ENCODE measurements around the gene PLA1A.

The PLA1A gene

GRCh38 chr3:119657887-119658702 is 60.4 kb downstream of the PLA1A start:
- TF ChIP-seq CTCF (IDR thresholded peaks at IDR 0.05; ENCODE audit: low read depth, low read length): no peak

GRCh38 chr3:119658994-119659393 is 61.3 kb downstream of the PLA1A start:
- no peak overlapping the region for H3K4me3 ChIP-seq (ENCODE audit: low read depth, low read length)
- TF ChIP-seq CTCF (IDR thresholded peaks at IDR 0.05; ENCODE audit: low read depth, low read length): no peak

More at GRCh38 chr3:119657887-119658702, 60.4 kb downstream of the PLA1A start:
- H3K4me3 ChIP-seq (ENCODE audit: low read depth, low read length): no peak overlapping the region

DNA sequence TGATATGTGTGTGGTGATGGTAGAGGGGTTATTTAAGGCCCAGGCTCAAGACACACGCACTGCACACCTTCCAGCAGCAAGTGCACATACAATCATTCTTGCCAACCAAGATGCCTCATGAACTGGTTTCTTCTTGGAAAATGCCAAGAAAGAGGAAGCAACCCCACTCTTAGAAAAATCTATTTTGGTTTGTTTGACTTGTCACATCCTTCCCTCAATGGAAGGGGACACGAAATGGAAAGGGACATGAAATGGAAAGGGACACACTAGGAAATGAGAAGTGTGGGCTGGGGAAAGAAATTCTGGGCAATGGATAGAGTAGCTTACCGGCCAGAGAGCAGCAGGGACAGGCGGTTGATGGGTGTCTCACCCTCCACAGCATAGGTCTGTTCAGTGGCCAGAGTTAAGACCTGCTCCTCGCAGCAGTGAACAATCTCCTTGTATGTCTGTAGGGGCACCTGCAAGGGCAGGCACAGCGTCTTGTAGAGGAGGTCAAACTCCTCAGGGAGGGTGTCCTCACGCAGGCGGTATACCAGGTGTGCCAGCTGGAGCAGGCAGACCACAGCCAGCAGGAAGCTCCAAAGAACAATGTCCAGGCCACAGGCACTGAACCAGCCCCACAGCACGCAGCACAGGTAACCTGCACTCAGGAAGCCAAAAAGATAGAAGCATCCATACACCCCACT is 62.1 kb downstream of the PLA1A start:
- no peak overlapping the region for H3K4me3 ChIP-seq (ENCODE audit: low read depth, low read length)
- no peak for TF ChIP-seq CTCF (IDR thresholded peaks at IDR 0.05; ENCODE audit: low read depth, low read length)

DNA sequence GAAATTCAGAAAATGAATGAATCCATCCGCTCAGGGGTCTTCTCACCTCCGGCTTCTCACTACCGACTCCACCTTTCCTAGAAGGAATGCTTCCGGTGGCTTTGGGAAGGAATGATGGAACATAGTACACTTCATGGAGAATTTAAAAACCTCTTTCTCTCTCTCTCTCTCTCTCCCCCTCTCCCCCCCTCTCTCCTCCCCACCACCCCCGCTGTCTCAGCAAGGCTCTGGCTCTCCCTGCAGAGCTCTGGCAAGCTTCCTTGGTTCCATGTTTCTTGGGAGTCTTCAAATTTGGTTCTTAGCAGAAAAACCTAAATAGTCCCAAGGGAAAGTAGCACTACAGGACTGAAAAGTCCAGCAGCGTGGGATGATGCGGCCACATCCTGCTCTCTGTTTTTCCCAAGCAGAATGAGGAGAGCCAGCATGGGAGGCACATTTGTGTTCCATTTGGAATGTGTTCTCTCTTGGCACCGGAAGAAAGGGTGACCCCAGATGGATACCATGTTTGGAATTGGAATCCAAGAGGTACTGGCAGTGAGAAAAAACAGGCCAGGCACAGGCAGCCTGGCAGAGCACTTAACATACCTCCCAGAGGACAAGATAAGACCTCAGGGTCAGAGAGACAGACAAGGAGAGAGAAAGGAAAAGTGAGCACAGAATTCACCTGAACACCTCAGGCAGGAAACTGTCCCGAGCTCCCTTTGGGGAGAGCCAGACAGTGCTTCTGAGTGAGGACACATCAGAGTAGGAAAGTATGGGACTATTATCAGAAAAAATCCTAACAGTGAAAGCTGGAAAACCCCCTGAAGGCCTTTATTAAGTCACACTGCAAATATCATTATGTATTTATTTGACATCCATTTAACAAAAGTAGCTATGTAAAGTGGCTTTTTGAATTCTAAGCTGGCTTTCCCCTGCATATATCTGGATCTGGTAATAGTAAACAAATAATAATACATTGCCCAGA is 63.1 kb downstream of the PLA1A start, which contains the start of gene POPDC2:
Gene POPDC2 (minus strand): TSS at position 116 of the 967 bp plus-strand sequence. CDS start 166 bp downstream, outside the sequence.
- no peak within 1 kb of the TSS for H3K4me3 ChIP-seq (ENCODE audit: low read depth, low read length)
- TF ChIP-seq CTCF (IDR thresholded peaks at IDR 0.05; ENCODE audit: low read depth, low read length): no peak

DNA sequence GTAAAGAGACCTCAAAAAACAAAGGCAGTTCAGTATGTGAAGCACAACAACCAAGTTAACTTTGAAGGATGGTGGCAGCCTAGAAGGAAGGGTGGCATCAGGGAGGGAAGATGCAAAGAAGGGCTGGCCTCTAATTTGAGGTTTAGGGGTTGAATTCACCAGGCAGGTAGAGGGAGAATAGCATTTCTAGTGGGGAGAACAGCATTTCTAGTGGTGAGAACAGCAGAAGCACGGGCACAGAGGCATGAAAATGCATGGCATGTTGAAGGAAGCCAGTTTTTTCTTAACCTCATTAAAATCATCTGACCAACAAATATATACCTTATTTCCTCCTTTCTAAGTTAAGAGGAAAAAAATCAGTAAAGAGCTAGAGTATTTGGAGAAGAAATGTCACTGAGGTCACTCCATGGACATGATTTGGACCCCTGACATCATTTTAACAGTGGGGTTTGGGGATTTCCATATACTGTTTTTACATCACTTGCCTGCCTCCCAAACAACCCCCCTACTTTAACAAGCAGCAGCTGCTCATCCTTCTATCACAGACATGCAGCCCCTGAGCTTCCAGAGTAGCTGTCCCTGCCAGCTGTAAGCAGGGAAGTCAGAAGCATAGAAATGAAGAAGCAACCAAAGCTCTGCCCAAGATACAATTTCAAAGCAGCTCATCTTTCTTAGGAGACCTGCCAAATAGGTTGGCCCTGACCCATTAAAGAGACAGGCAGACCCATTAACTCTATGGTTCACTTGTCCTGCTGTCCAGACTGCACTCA is 65.1 kb downstream of the PLA1A start:
- TF ChIP-seq CTCF (IDR thresholded peaks at IDR 0.05; ENCODE audit: low read depth, low read length): no peak
- no peak overlapping the region for H3K4me3 ChIP-seq (ENCODE audit: low read depth, low read length)

DNA sequence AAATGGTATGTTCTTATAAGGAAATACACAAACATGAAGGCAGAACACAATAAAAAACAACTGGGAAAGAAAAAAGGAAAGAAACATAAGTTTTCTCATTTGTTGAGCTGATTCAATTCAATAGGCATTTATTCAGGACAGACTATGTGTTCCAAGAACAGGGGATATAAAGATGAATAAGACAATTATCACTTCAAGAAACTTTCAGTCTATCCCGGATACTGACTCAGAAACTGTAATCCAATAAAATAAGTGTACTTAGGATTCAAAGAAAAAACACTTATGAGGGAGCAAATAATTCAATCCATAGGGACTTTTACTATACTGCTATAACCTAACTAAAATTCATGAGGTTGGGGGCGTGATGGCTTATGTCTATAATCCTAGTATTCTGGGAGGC is 66.2 kb downstream of the PLA1A start:
- no peak for TF ChIP-seq CTCF (IDR thresholded peaks at IDR 0.05; ENCODE audit: low read depth, low read length)
- H3K4me3 ChIP-seq (ENCODE audit: low read depth, low read length): no peak overlapping the region

Measured in WI38 (cell line).